Activated CD4-positive, alpha-beta T cell treated with anti-CD3 and anti-CD28 coated beads for 36 hours (primary cell): ENCODE results near the gene TEF. TPM values are rescaled to one million over a fixed set of nuclear protein-coding genes. Genes with fewer than 3 reads are reported as not detected.
A peak's percentile ranks its signal among the peaks of the same experiment; 100 is the strongest.
"Not testable (repeated sequence)": the region's sequence is repeated elsewhere in the genome, so short reads cannot be mapped to it uniquely, and the experiment has no call there.

Experiments
- ATAC-seq: fragments of 200-7000 bp; cut with Tn5 transposase; one replicate; pipeline ENCODE4 v1.10.0; 2021; ENCODE audit warnings: mild to moderate bottlenecking, moderate library complexity
- CTCF ChIA-PET: fragments of 350-600 bp; sonication (Branson Sonifier 250); formaldehyde crosslinking; loops from one replicate; lab custom pipeline; 2021; ENCODE audit warnings: antibody characterized with exemption; lab: Charles Lee
- POLR2A ChIA-PET: fragments of 350-600 bp; sonication (Branson Sonifier 250); formaldehyde crosslinking; loops from one replicate; lab custom pipeline; 2021; ENCODE audit warnings: antibody characterized with exemption, inconsistent platforms; lab: Charles Lee
- DNase-seq: peaks from one replicate; pipeline ENCODE4 v3.0.0-alpha.2; 2020
- H3K27ac Mint-ChIP-seq: one replicate; pipeline ENCODE4 v1.8.0; 2021; ENCODE audit warnings: mixed read lengths
- H3K27me3 Mint-ChIP-seq: one replicate; pipeline ENCODE4 v1.8.0; 2021; ENCODE audit warnings: mixed read lengths
- H3K36me3 Mint-ChIP-seq: one replicate; pipeline ENCODE4 v1.8.0; 2021; ENCODE audit warnings: low read depth, mixed read lengths
- H3K4me1 Mint-ChIP-seq: one replicate; pipeline ENCODE4 v1.8.0; 2021; ENCODE audit warnings: mixed read lengths
- H3K4me3 Mint-ChIP-seq: one replicate; pipeline ENCODE4 v1.8.0; 2021; ENCODE audit warnings: mild to moderate bottlenecking, moderate library complexity, mixed read lengths
- H3K9me3 Mint-ChIP-seq: one replicate; pipeline ENCODE4 v1.8.0; 2021; ENCODE audit warnings: low read depth, mixed read lengths
- intact Hi-C, 2 experiments: fragments of 100-400 bp; cut with DNase I in 1 of 2; cut with micrococcal nuclease in 1 of 2; formaldehyde crosslinking; loops; one replicate each; pipeline versions ENCODE4 v1.14.2 to v1.15.1; 2022 to 2024; cut with DNase I, micrococcal nuclease
- total RNA-seq, 2 experiments: library from RNA; stranded (reverse); gene quantifications; one replicate each; pipeline ENCODE4 v1.2.3, GENCODE V29; 2021

TEF gene
- total RNA-seq, 2 experiments from 2014 or later = 1.7 to 2.2 TPM

- no peaks in the 10 kb centered on the region for H3K27me3 Mint-ChIP-seq
- ChIA-PET CTCF (interaction anchor here (1.2 to 2.7 kb wide), 2 partner anchors 20 to 150 kb away, joined by 4 to 16 read pairs; no protein-coding TSS in a partner anchor), POLR2A (interaction anchor here (1.6 to 2.0 kb wide), 2 partner anchors 16 to 207 kb away, joined by 8 to 13 read pairs; partner anchors contain the start of gene PMM1)
- H3K4me1 Mint-ChIP-seq = peaks cover 10% of the 10 kb centered on the region
- no peaks in the 10 kb centered on the region for H3K36me3 Mint-ChIP-seq
- peak overlapping the region; percentile 79 for H3K4me3 Mint-ChIP-seq
- intact Hi-C loops = loop anchor here (5.0 kb wide), 2 partner anchors 240 to 1120 kb away; partner anchors contain the start of genes DESI1 (in 1 of the 2) and XRCC6 (in 1 of the 2)
- DNase-seq (no peak), ATAC-seq (no peak)
- H3K27ac Mint-ChIP-seq = peak overlapping the region; percentile 83
- H3K9me3 Mint-ChIP-seq = no peaks in the 10 kb centered on the region
These were observed 868 bp downstream of the TEF start for GRCh38 chr22:41382610-41383009.

GRCh38 chr22:41383085-41383484 lies 1.3 kb downstream of the TEF start:
- peaks cover 10% of the 10 kb centered on the region for H3K4me1 Mint-ChIP-seq
- no peak overlapping the region for H3K27ac Mint-ChIP-seq
- ATAC-seq = no peak
- intact Hi-C loops = loop anchor here (5.0 kb wide), 2 partner anchors 239 to 1119 kb away; partner anchors contain the start of genes DESI1 (in 1 of the 2) and XRCC6 (in 1 of the 2)
- no peak for DNase-seq
- H3K9me3 Mint-ChIP-seq = no peaks in the 10 kb centered on the region
- no peaks in the 10 kb centered on the region for H3K36me3 Mint-ChIP-seq
- POLR2A ChIA-PET = no interaction called here
- H3K4me3 Mint-ChIP-seq = peak overlapping the region; percentile 79
- CTCF ChIA-PET = interaction anchor here (1.2 kb wide), 1 partner anchor 19 kb away, joined by 3 read pairs; no protein-coding TSS in a partner anchor
- H3K27me3 Mint-ChIP-seq = no peaks in the 10 kb centered on the region

GRCh38 chr22:41384128-41384527 lies 2.4 kb downstream of the TEF start:
- Mint-ChIP-seq H3K4me1 (peaks cover 10% of the 10 kb centered on the region), H3K27me3 (no peaks in the 10 kb centered on the region), H3K9me3 (no peaks in the 10 kb centered on the region), H3K36me3 (no peaks in the 10 kb centered on the region), H3K27ac (no peak overlapping the region), H3K4me3 (no peak overlapping the region)
- DNase-seq (no peak), ATAC-seq (no peak)
- ChIA-PET CTCF (interaction anchor here (0.7 to 1.6 kb wide), 3 partner anchors 18 to 149 kb away, joined by 3 to 6 read pairs (median 3); no protein-coding TSS in a partner anchor), POLR2A (no interaction called here)
- intact Hi-C loops = loop anchor here (5.0 kb wide), 2 partner anchors 238 to 1118 kb away; partner anchors contain the start of genes DESI1 (in 1 of the 2) and XRCC6 (in 1 of the 2)

- Mint-ChIP-seq H3K4me3 (no peak overlapping the region), H3K27ac (no peak overlapping the region), H3K9me3 (no peaks in the 10 kb centered on the region), H3K4me1 (peaks cover under 1% of the 10 kb centered on the region), H3K36me3 (peaks cover 7% of the 10 kb centered on the region), H3K27me3 (no peaks in the 10 kb centered on the region)
- ATAC-seq = no peak
- intact Hi-C loops = no loop called here
- ChIA-PET CTCF (interaction anchor here (1.0 kb wide), 1 partner anchor 156 kb away, joined by 4 read pairs; no protein-coding TSS in a partner anchor), POLR2A (no interaction called here)
- DNase-seq = no peak
These were observed 5.6 kb downstream of the TEF start for GRCh38 chr22:41387341-41387740.

- POLR2A ChIA-PET = no interaction called here
- no peaks in the 10 kb centered on the region for H3K27me3 Mint-ChIP-seq
These were observed 12.2 kb downstream of the TEF start for GRCh38 chr22:41394012-41394356.

GRCh38 chr22:41395531-41396240 lies 13.9 kb downstream of the TEF start:
- Mint-ChIP-seq H3K9me3 (no peaks in the 10 kb centered on the region), H3K4me1 (no peaks in the 10 kb centered on the region), H3K4me3 (no peak overlapping the region), H3K36me3 (peaks cover 4% of the 10 kb centered on the region), H3K27me3 (no peaks in the 10 kb centered on the region), H3K27ac (no peak overlapping the region)
- ChIA-PET POLR2A (no interaction called here), CTCF (interaction anchor here (0.9 to 1.1 kb wide), 2 partner anchors 122 to 147 kb away, joined by 3 read pairs; no protein-coding TSS in a partner anchor)
- DNase-seq = no peak
- no peak for ATAC-seq
- intact Hi-C loops = no loop called here

More at GRCh38 chr22:41394012-41394356, 12.2 kb downstream of the TEF start:
- CTCF ChIA-PET = interaction anchor here (0.7 kb wide), 1 partner anchor 903 kb away, joined by 3 read pairs; no protein-coding TSS in a partner anchor
- H3K36me3 Mint-ChIP-seq = peaks cover 7% of the 10 kb centered on the region
- ATAC-seq (no peak), DNase-seq (no peak)
- no peaks in the 10 kb centered on the region for H3K4me1 Mint-ChIP-seq
- no peak overlapping the region for H3K4me3 Mint-ChIP-seq
- intact Hi-C loops = no loop called here
- H3K27ac Mint-ChIP-seq = no peak overlapping the region
- H3K9me3 Mint-ChIP-seq = no peaks in the 10 kb centered on the region

GRCh38 chr22:41397143-41397811 lies 15.5 kb downstream of the TEF start:
- Mint-ChIP-seq H3K27ac (no peak overlapping the region), H3K9me3 (no peaks in the 10 kb centered on the region), H3K4me3 (no peak overlapping the region), H3K36me3 (no peaks in the 10 kb centered on the region), H3K27me3 (no peaks in the 10 kb centered on the region), H3K4me1 (no peaks in the 10 kb centered on the region)
- CTCF ChIA-PET = interaction anchor here (0.9 to 1.1 kb wide), 3 partner anchors 79 to 135 kb away, joined by 3 to 4 read pairs (median 3); no protein-coding TSS in a partner anchor
- intact Hi-C loops = no loop called here
- POLR2A ChIA-PET = interaction anchor here (0.6 kb wide), 1 partner anchor 314 kb away, joined by 6 read pairs; no protein-coding TSS in a partner anchor
- no peak for DNase-seq
- ATAC-seq = no peak

- DNase-seq (no peak), ATAC-seq (no peak)
- Mint-ChIP-seq H3K4me3 (no peak overlapping the region), H3K9me3 (no peaks in the 10 kb centered on the region), H3K27ac (no peak overlapping the region), H3K4me1 (peaks cover 4% of the 10 kb centered on the region), H3K36me3 (no peaks in the 10 kb centered on the region), H3K27me3 (no peaks in the 10 kb centered on the region)
- ChIA-PET CTCF (interaction anchor here (0.6 to 0.7 kb wide), 2 partner anchors 17 to 652 kb away, joined by 3 read pairs; no protein-coding TSS in a partner anchor), POLR2A (no interaction called here)
- intact Hi-C loops = no loop called here
These were observed 17.2 kb downstream of the TEF start for GRCh38 chr22:41398921-41399320.

GRCh38 chr22:41401781-41402648 lies 20.3 kb downstream of the TEF start:
- H3K27ac Mint-ChIP-seq = no peak overlapping the region
- ATAC-seq (no peak), DNase-seq (no peak)
- no peaks in the 10 kb centered on the region for H3K27me3 Mint-ChIP-seq
- H3K4me3 Mint-ChIP-seq = no peak overlapping the region
- POLR2A ChIA-PET = interaction anchor here (0.6 to 1.9 kb wide), 5 partner anchors 10 to 203 kb away, joined by 3 to 4 read pairs (median 3); partner anchors contain the start of gene TOB2
- no peaks in the 10 kb centered on the region for H3K36me3 Mint-ChIP-seq
- CTCF ChIA-PET = interaction anchor here (0.5 to 4.5 kb wide), 17 partner anchors 10 to 262 kb away, joined by 3 to 57 read pairs (median 4); partner anchors contain the start of genes TEF and TOB2
- H3K4me1 Mint-ChIP-seq = peaks cover 17% of the 10 kb centered on the region
- no peaks in the 10 kb centered on the region for H3K9me3 Mint-ChIP-seq
- intact Hi-C loops = loop anchor here (2.0 to 5.0 kb wide), 3 partner anchors 67 to 195 kb away; partner anchors contain the start of genes ACO2 (in 1 of the 2) and PHF5A (in 1 of the 2)

GRCh38 chr22:41402851-41403250 lies 21.1 kb downstream of the TEF start:
- ChIA-PET POLR2A (interaction anchor here (0.6 to 1.9 kb wide), 5 partner anchors 9 to 135 kb away, joined by 3 to 4 read pairs (median 3); partner anchors contain the start of gene TOB2), CTCF (interaction anchor here (0.5 to 4.5 kb wide), 21 partner anchors 10 to 248 kb away, joined by 3 to 57 read pairs (median 6); partner anchors contain the start of genes ACO2, PHF5A, TEF and TOB2)
- H3K4me1 Mint-ChIP-seq = peaks cover 17% of the 10 kb centered on the region
- H3K36me3 Mint-ChIP-seq, H3K4me3 Mint-ChIP-seq, H3K27me3 Mint-ChIP-seq, ATAC-seq, DNase-seq, H3K9me3 Mint-ChIP-seq, H3K27ac Mint-ChIP-seq: not testable (repeated sequence)
- intact Hi-C loops = loop anchor here (1.0 to 5.0 kb wide), 7 partner anchors 43 to 194 kb away; partner anchors contain the start of genes ACO2 (in 1 of the 2), PHF5A (in 1 of the 2) and TOB2 (in 1 of the 2)
